ENCODE data around the gene SLC2A10. TPM values are rescaled to one million over a fixed set of nuclear protein-coding genes. Genes with fewer than 3 reads are reported as not detected.

The SLC2A10 gene
- total RNA-seq, 1 donor from 2014 or later = 12.7 TPM

GRCh38 chr20:46663531-46663930 is 45.9 kb upstream of the SLC2A10 start:
- DNase-seq (ENCODE audit: low read depth) = no peak
- Histone ChIP-seq H3K4me3 (ENCODE audit: insufficient read depth, low read depth, low read length) (no peak overlapping the region), H3K27me3 (ENCODE audit: insufficient read depth, low read length) (no peaks in the 10 kb centered on the region), H3K4me2 (ENCODE audit: low read length) (no peak overlapping the region), H3K4me1 (ENCODE audit: insufficient read depth, low read length) (no peaks in the 10 kb centered on the region), H3K79me2 (ENCODE audit: insufficient read depth, low read length) (no peaks in the 10 kb centered on the region), H3K36me3 (ENCODE audit: insufficient read depth, low read length) (no peaks in the 10 kb centered on the region), H3K9me3 (ENCODE audit: insufficient read depth, low read depth, low read length) (no peaks in the 10 kb centered on the region), H2AFZ (ENCODE audit: low read depth, low read length) (no peak overlapping the region), H3K27ac (ENCODE audit: low read depth, low read length) (no peak overlapping the region), H4K20me1 (ENCODE audit: insufficient read depth, low read length) (no peaks in the 10 kb centered on the region), H3K9ac (ENCODE audit: low read length) (no peak overlapping the region)
- FAIRE-seq = no peak
- Mint-ChIP-seq H3K27ac (ENCODE audit: unreplicated experiment) (no peak overlapping the region), H3K9me3 (ENCODE audit: unreplicated experiment) (peaks cover 6% of the 10 kb centered on the region), H3K4me3 (ENCODE audit: unreplicated experiment) (no peak overlapping the region), H3K27me3 (ENCODE audit: low read depth, unreplicated experiment) (no peaks in the 10 kb centered on the region), H3K4me1 (ENCODE audit: low read depth, unreplicated experiment) (no peaks in the 10 kb centered on the region), H3K36me3 (ENCODE audit: low read depth, unreplicated experiment) (no peaks in the 10 kb centered on the region)
- TF ChIP-seq EZH2 (IDR thresholded peaks at IDR 0.05; ENCODE audit: insufficient read depth, low read length) = no peak
- no peak for TF ChIP-seq CTCF (IDR thresholded peaks at IDR 0.05; ENCODE audit: insufficient read depth, low read depth, low read length)

GRCh38 chr20:46665602-46666001 is 43.8 kb upstream of the SLC2A10 start:
- Mint-ChIP-seq H3K27ac (ENCODE audit: unreplicated experiment) (no peak overlapping the region), H3K36me3 (ENCODE audit: low read depth, unreplicated experiment) (peaks cover 3% of the 10 kb centered on the region), H3K27me3 (ENCODE audit: low read depth, unreplicated experiment) (no peaks in the 10 kb centered on the region), H3K4me1 (ENCODE audit: low read depth, unreplicated experiment) (no peaks in the 10 kb centered on the region), H3K4me3 (ENCODE audit: unreplicated experiment) (no peak overlapping the region), H3K9me3 (ENCODE audit: unreplicated experiment) (peaks cover 13% of the 10 kb centered on the region)
- Histone ChIP-seq H3K9ac (ENCODE audit: low read length) (no peak overlapping the region), H3K9me3 (ENCODE audit: insufficient read depth, low read depth, low read length) (peaks cover 4% of the 10 kb centered on the region), H4K20me1 (ENCODE audit: insufficient read depth, low read length) (no peaks in the 10 kb centered on the region), H3K4me3 (ENCODE audit: insufficient read depth, low read depth, low read length) (no peak overlapping the region), H3K36me3 (ENCODE audit: insufficient read depth, low read length) (no peaks in the 10 kb centered on the region), H2AFZ (ENCODE audit: low read depth, low read length) (no peak overlapping the region), H3K27ac (ENCODE audit: low read depth, low read length) (no peak overlapping the region), H3K4me1 (ENCODE audit: insufficient read depth, low read length) (no peaks in the 10 kb centered on the region), H3K79me2 (ENCODE audit: insufficient read depth, low read length) (no peaks in the 10 kb centered on the region), H3K4me2 (ENCODE audit: low read length) (no peak overlapping the region), H3K27me3 (ENCODE audit: insufficient read depth, low read length) (no peaks in the 10 kb centered on the region)
- TF ChIP-seq CTCF (IDR thresholded peaks at IDR 0.05; ENCODE audit: insufficient read depth, low read depth, low read length) (no peak), EZH2 (IDR thresholded peaks at IDR 0.05; ENCODE audit: insufficient read depth, low read length) (no peak)
- no peak for FAIRE-seq
- no peak for DNase-seq (ENCODE audit: low read depth)

- Histone ChIP-seq H3K9me3 (ENCODE audit: insufficient read depth, low read depth, low read length) (peaks cover 6% of the 10 kb centered on the region), H4K20me1 (ENCODE audit: insufficient read depth, low read length) (no peaks in the 10 kb centered on the region), H3K27ac (ENCODE audit: low read depth, low read length) (no peak overlapping the region), H3K4me3 (ENCODE audit: insufficient read depth, low read depth, low read length) (no peak overlapping the region), H3K4me1 (ENCODE audit: insufficient read depth, low read length) (no peaks in the 10 kb centered on the region), H2AFZ (ENCODE audit: low read depth, low read length) (no peak overlapping the region), H3K79me2 (ENCODE audit: insufficient read depth, low read length) (no peaks in the 10 kb centered on the region), H3K9ac (ENCODE audit: low read length) (no peak overlapping the region), H3K27me3 (ENCODE audit: insufficient read depth, low read length) (no peaks in the 10 kb centered on the region), H3K36me3 (ENCODE audit: insufficient read depth, low read length) (no peaks in the 10 kb centered on the region), H3K4me2 (ENCODE audit: low read length) (no peak overlapping the region)
- Mint-ChIP-seq H3K27ac (ENCODE audit: unreplicated experiment) (no peak overlapping the region), H3K27me3 (ENCODE audit: low read depth, unreplicated experiment) (no peaks in the 10 kb centered on the region), H3K36me3 (ENCODE audit: low read depth, unreplicated experiment) (peaks cover 3% of the 10 kb centered on the region), H3K4me3 (ENCODE audit: unreplicated experiment) (no peak overlapping the region), H3K4me1 (ENCODE audit: low read depth, unreplicated experiment) (no peaks in the 10 kb centered on the region), H3K9me3 (ENCODE audit: unreplicated experiment) (peaks cover 15% of the 10 kb centered on the region)
- no peak for TF ChIP-seq EZH2 (IDR thresholded peaks at IDR 0.05; ENCODE audit: insufficient read depth, low read length)
- no peak for TF ChIP-seq CTCF (IDR thresholded peaks at IDR 0.05; ENCODE audit: insufficient read depth, low read depth, low read length)
- FAIRE-seq (no peak), DNase-seq (ENCODE audit: low read depth) (no peak)
Measured at GRCh38 chr20:46666306-46666705, 43.1 kb upstream of the SLC2A10 start.
